K562 (cell line): ENCODE results near the gene DEF6. TPM values are rescaled to one million over a fixed set of nuclear protein-coding genes. Genes with fewer than 3 reads are reported as not detected.

Experiments
- CEBPG ChIP-seq, 3 experiments: fragments of 200-800 bp in 1 of 3; sonication (Bioruptor generic) in 1 of 3; sonication (generic) in 1 of 3; formaldehyde crosslinking in 1 of 3; IDR thresholded peaks in 2 of 3; conservative IDR thresholded peaks in 1 of 3; 2 replicates each; pipeline versions ENCODE4 v1.6.1 to v1.8.0; 2016 to 2022; ENCODE audit warnings: missing compliant biosample characterization in 2 of 3, missing genetic modification characterization in 2 of 3, mild to moderate bottlenecking in 1 of 3, missing genetic modification reagents in 1 of 3
- CSDE1 ChIP-seq, 2 experiments: fragments of 450-650 bp; IDR thresholded peaks; 2 replicates each; pipeline ENCODE4 v1.6.1; 2016; ENCODE audit warnings: mild to moderate bottlenecking in 1 of 2
- CTBP1 ChIP-seq: fragments of 450-650 bp; IDR thresholded peaks from 2 replicates; pipeline ENCODE4 v1.6.1; 2016; ENCODE audit warnings: borderline replicate concordance
- FOSL1 ChIP-seq: fragments of 200-800 bp; sonication (Bioruptor generic); conservative IDR thresholded peaks from 2 replicates; pipeline ENCODE4 v1.6.1; 2016; ENCODE audit warnings: missing genetic modification characterization, missing compliant biosample characterization
- KDM4B ChIP-seq, 2 experiments: fragments of 450-650 bp in 1 of 2; sonication (generic) in 1 of 2; IDR thresholded peaks; 2 replicates each; pipeline ENCODE4 v1.6.1; 2016 to 2017; ENCODE audit warnings: borderline replicate concordance in 2 of 2, antibody characterized with exemption in 1 of 2, low read depth in 1 of 2, mild to moderate bottlenecking in 1 of 2
- KLF16 ChIP-seq: IDR thresholded peaks from 2 replicates; pipeline ENCODE4 v1.6.1; 2016; ENCODE audit warnings: antibody characterized with exemption
- NBN ChIP-seq: fragments of 450-650 bp; IDR thresholded peaks from 2 replicates; pipeline ENCODE4 v1.6.1; 2016; ENCODE audit warnings: low read depth, mild to moderate bottlenecking
- POLR2G ChIP-seq: fragments of 200-400 bp; formaldehyde crosslinking; IDR thresholded peaks from 2 replicates; pipeline ENCODE4 v1.6.1; 2017; ENCODE audit warnings: low read depth, mild to moderate bottlenecking, antibody characterized with exemption, low read length, moderate library complexity
- POU5F1 ChIP-seq: fragments of 150-350 bp; IDR thresholded peaks from 2 replicates; pipeline ENCODE4 v1.6.1; 2014; ENCODE audit warnings: borderline replicate concordance, low read length, low read depth, mild to moderate bottlenecking; ENCODE audit not compliant: partially characterized antibody
- ZNF175 ChIP-seq: fragments of 200-800 bp; sonication (Bioruptor generic); IDR thresholded peaks from 2 replicates; pipeline ENCODE4 v1.6.1; 2016; ENCODE audit warnings: low read depth, mild to moderate bottlenecking, missing genetic modification characterization, missing compliant biosample characterization
- ZNF699 ChIP-seq: fragments of 250-450 bp; sonication (Bioruptor Pico); IDR thresholded peaks from 2 replicates; pipeline ENCODE4 v1.8.0; 2021; ENCODE audit warnings: mild to moderate bottlenecking, moderate library complexity; ENCODE audit not compliant: insufficient replicate concordance
- polyA plus RNA-seq, 8 experiments: library from polyadenylated mRNA; depleted of rRNA in 4 of 8; stranded (reverse) in 5 of 8; unstranded in 3 of 8; fragments of >200 nt; fragmentation: Nextera tagmentation in 2 of 8; fragmentation: Illumina TruSeq in 1 of 8; extraction: Ambion mirVana in 2 of 8; extraction: Trizol in 1 of 8; gene quantifications; 2 replicates each; pipeline versions ENCODE4 v1.2.1 to v1.2.3, GENCODE V29; 2011 to 2014; ENCODE audit warnings: inconsistent platforms in 1 of 8, missing spikeins in 1 of 8
- total RNA-seq, 7 experiments: library from RNA; depleted of rRNA in 6 of 7; stranded (reverse); fragments of >200 nt in 6 of 7; fragmentation: Illumina TruSeq in 2 of 7; extraction: Trizol in 2 of 7; gene quantifications; 2 replicates each; pipeline versions ENCODE4 v1.2.1 to v1.2.3, GENCODE V29; 2011 to 2021; ENCODE audit warnings: low replicate concordance in 1 of 7
- TF ChIP-seq, protein P1 (sequence below): sonication (generic); formaldehyde crosslinking; IDR thresholded peaks from 2 replicates; pipeline ENCODE4 v1.8.0; 2023; ENCODE audit warnings: missing genetic modification reagents, mild to moderate bottlenecking, borderline replicate concordance
- TF ChIP-seq, protein P2 (sequence below): fragments of 250-450 bp; sonication (Bioruptor Pico); IDR thresholded peaks from 2 replicates; pipeline ENCODE4 v1.8.0; 2022; ENCODE audit warnings: moderate library complexity, mild to moderate bottlenecking, inconsistent platforms
- TF ChIP-seq, protein P3 (sequence below): sonication (generic); formaldehyde crosslinking; IDR thresholded peaks from 2 replicates; pipeline ENCODE4 v1.9.0; 2022; ENCODE audit warnings: mild to moderate bottlenecking, missing genetic modification reagents
- TF ChIP-seq, protein P4 (sequence below): fragments of 450-650 bp; formaldehyde crosslinking; conservative IDR thresholded peaks from 2 replicates; pipeline ENCODE4 v1.4.0; 2022; ENCODE audit warnings: mild to moderate bottlenecking, missing genetic modification characterization

DEF6 gene
- total and polyA plus RNA-seq, 9 of the 15 experiments (the other 6 are each of a cell fraction or from before 2014, with no cell fraction given), result 1.3 to 44.6 (median 22.7) TPM

DNA sequence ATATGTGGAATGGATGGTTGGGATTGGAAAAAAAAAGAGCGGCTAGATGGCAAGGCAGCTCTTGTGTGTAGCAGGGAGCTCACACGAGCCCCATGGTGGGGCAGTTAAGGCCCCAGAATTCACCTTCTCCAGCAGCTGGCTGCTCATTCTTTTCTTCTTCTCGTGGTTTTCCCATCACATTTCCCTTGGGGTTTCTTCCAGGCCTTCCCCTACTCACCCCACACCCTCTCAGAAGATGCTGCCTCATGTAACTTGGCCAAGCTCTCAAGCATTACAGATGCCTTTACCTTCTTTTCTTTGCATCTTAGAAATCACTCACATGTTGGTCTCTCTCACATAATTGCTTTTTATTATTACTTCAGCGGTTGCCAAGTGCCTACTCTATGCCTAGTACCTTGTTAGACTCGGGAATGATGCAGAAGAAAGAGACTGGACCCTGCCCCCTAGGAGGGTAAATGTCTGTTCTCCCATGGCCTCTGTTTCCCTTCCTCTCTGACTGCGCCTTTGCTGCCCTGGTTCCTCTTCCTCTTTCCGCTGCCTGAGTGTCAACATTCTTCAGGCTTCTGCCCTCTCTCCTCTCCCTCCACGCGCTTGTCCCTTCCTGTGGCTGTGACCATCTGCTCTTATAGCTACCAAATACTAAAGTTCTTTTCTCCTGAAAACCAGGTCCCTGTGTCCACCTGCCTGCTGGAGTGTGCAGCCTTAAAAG lies 73.3 kb downstream of the DEF6 start (continued):
- TF ChIP-seq, protein P1, sequence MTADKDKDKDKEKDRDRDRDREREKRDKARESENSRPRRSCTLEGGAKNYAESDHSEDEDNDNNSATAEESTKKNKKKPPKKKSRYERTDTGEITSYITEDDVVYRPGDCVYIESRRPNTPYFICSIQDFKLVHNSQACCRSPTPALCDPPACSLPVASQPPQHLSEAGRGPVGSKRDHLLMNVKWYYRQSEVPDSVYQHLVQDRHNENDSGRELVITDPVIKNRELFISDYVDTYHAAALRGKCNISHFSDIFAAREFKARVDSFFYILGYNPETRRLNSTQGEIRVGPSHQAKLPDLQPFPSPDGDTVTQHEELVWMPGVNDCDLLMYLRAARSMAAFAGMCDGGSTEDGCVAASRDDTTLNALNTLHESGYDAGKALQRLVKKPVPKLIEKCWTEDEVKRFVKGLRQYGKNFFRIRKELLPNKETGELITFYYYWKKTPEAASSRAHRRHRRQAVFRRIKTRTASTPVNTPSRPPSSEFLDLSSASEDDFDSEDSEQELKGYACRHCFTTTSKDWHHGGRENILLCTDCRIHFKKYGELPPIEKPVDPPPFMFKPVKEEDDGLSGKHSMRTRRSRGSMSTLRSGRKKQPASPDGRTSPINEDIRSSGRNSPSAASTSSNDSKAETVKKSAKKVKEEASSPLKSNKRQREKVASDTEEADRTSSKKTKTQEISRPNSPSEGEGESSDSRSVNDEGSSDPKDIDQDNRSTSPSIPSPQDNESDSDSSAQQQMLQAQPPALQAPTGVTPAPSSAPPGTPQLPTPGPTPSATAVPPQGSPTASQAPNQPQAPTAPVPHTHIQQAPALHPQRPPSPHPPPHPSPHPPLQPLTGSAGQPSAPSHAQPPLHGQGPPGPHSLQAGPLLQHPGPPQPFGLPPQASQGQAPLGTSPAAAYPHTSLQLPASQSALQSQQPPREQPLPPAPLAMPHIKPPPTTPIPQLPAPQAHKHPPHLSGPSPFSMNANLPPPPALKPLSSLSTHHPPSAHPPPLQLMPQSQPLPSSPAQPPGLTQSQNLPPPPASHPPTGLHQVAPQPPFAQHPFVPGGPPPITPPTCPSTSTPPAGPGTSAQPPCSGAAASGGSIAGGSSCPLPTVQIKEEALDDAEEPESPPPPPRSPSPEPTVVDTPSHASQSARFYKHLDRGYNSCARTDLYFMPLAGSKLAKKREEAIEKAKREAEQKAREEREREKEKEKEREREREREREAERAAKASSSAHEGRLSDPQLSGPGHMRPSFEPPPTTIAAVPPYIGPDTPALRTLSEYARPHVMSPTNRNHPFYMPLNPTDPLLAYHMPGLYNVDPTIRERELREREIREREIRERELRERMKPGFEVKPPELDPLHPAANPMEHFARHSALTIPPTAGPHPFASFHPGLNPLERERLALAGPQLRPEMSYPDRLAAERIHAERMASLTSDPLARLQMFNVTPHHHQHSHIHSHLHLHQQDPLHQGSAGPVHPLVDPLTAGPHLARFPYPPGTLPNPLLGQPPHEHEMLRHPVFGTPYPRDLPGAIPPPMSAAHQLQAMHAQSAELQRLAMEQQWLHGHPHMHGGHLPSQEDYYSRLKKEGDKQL, result no peak
- TF ChIP-seq POU5F1 (no peak), CEBPG (CRISPR knock-in tag; IDR thresholded peaks at IDR 0.05) (0 out of 2 replicates have a peak, but pooled peaks have one; percentile 9), CEBPG (tag; conservative IDR thresholded peaks at IDR 0.05 in 1 of 2, IDR thresholded peaks at IDR 0.05 in 1 of 2) (no peak), KLF16 (no peak), FOSL1 (tag) (no peak), NBN (no peak), KDM4B (IDR thresholded peaks at IDR 0.05; ENCODE audit: borderline replicate concordance in 2 of 2, low read depth in 1 of 2) (0 out of 4 replicates have a peak, but pooled peaks of 1 of the 2 experiments have one; percentile 1), POLR2G (no peak), CSDE1 (IDR thresholded peaks at IDR 0.05) (no peak), ZNF699 (CRISPR knock-in tag) (no peak), CTBP1 (no peak), ZNF175 (CRISPR knock-in tag) (peak; percentile 34; the same call in 1 of the 2 replicates)
- TF ChIP-seq, protein P2, sequence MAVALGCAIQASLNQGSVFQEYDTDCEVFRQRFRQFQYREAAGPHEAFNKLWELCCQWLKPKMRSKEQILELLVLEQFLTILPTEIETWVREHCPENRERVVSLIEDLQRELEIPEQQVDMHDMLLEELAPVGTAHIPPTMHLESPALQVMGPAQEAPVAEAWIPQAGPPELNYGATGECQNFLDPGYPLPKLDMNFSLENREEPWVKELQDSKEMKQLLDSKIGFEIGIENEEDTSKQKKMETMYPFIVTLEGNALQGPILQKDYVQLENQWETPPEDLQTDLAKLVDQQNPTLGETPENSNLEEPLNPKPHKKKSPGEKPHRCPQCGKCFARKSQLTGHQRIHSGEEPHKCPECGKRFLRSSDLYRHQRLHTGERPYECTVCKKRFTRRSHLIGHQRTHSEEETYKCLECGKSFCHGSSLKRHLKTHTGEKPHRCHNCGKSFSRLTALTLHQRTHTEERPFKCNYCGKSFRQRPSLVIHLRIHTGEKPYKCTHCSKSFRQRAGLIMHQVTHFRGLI, result 0 out of 2 replicates have a peak, but pooled peaks have one; percentile 11
- TF ChIP-seq, protein P3, sequence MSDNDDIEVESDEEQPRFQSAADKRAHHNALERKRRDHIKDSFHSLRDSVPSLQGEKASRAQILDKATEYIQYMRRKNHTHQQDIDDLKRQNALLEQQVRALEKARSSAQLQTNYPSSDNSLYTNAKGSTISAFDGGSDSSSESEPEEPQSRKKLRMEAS, result peak; percentile 37; the same call in 1 of the 2 replicates
- TF ChIP-seq, protein P4, sequence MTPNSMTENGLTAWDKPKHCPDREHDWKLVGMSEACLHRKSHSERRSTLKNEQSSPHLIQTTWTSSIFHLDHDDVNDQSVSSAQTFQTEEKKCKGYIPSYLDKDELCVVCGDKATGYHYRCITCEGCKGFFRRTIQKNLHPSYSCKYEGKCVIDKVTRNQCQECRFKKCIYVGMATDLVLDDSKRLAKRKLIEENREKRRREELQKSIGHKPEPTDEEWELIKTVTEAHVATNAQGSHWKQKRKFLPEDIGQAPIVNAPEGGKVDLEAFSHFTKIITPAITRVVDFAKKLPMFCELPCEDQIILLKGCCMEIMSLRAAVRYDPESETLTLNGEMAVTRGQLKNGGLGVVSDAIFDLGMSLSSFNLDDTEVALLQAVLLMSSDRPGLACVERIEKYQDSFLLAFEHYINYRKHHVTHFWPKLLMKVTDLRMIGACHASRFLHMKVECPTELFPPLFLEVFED (CRISPR knock-in tag), result 0 out of 2 replicates have a peak, but pooled peaks have one; percentile 30
